ENCODE measurements around the gene HSD11B2. TPM values are rescaled to one million over a fixed set of nuclear protein-coding genes. Genes with fewer than 3 reads are reported as not detected.

HSD11B2 gene
- total RNA-seq, 1 donor from 2014 or later = 6.0 TPM

- TF ChIP-seq CTCF (IDR thresholded peaks at IDR 0.05; ENCODE audit: partially characterized antibody, unreplicated experiment) = no peak
- no peak for DNase-seq
- H3K4me1 Mint-ChIP-seq (ENCODE audit: low read depth, unreplicated experiment) = peaks cover 3% of the 10 kb centered on the region
- H3K36me3 Mint-ChIP-seq (ENCODE audit: unreplicated experiment) = no peaks in the 10 kb centered on the region
- no peak overlapping the region for H3K27ac Mint-ChIP-seq (ENCODE audit: unreplicated experiment)
- no peaks in the 10 kb centered on the region for H3K9me3 Mint-ChIP-seq (ENCODE audit: unreplicated experiment)
- peaks cover 2% of the 10 kb centered on the region for H3K27me3 Mint-ChIP-seq (ENCODE audit: unreplicated experiment)
- H3K4me3 Mint-ChIP-seq (ENCODE audit: unreplicated experiment) = no peak overlapping the region
Observed at GRCh38 chr16:67468731-67469130, 37.8 kb downstream of the HSD11B2 start.

- Mint-ChIP-seq H3K27ac (ENCODE audit: unreplicated experiment) (no peak overlapping the region), H3K4me1 (ENCODE audit: low read depth, unreplicated experiment) (peaks cover 3% of the 10 kb centered on the region), H3K36me3 (ENCODE audit: unreplicated experiment) (no peaks in the 10 kb centered on the region), H3K4me3 (ENCODE audit: unreplicated experiment) (no peak overlapping the region), H3K27me3 (ENCODE audit: unreplicated experiment) (peaks cover 2% of the 10 kb centered on the region), H3K9me3 (ENCODE audit: unreplicated experiment) (no peaks in the 10 kb centered on the region)
- DNase-seq = no peak
- TF ChIP-seq CTCF (IDR thresholded peaks at IDR 0.05; ENCODE audit: partially characterized antibody, unreplicated experiment) = no peak
Observed at GRCh38 chr16:67470359-67470758, 39.4 kb downstream of the HSD11B2 start.

- Mint-ChIP-seq H3K27ac (ENCODE audit: unreplicated experiment) (no peak overlapping the region), H3K4me3 (ENCODE audit: unreplicated experiment) (no peak overlapping the region), H3K9me3 (ENCODE audit: unreplicated experiment) (no peaks in the 10 kb centered on the region), H3K4me1 (ENCODE audit: low read depth, unreplicated experiment) (peaks cover 1% of the 10 kb centered on the region), H3K36me3 (ENCODE audit: unreplicated experiment) (no peaks in the 10 kb centered on the region), H3K27me3 (ENCODE audit: unreplicated experiment) (no peaks in the 10 kb centered on the region)
- no peak for TF ChIP-seq CTCF (IDR thresholded peaks at IDR 0.05; ENCODE audit: partially characterized antibody, unreplicated experiment)
- no peak for DNase-seq
Observed at GRCh38 chr16:67471758-67472384, 41.0 kb downstream of the HSD11B2 start.

GRCh38 chr16:67474551-67475455 is 43.9 kb downstream of the HSD11B2 start:
- Mint-ChIP-seq H3K36me3 (ENCODE audit: unreplicated experiment) (no peaks in the 10 kb centered on the region), H3K4me3 (ENCODE audit: unreplicated experiment) (no peak overlapping the region), H3K9me3 (ENCODE audit: unreplicated experiment) (no peaks in the 10 kb centered on the region), H3K27me3 (ENCODE audit: unreplicated experiment) (no peaks in the 10 kb centered on the region), H3K27ac (ENCODE audit: unreplicated experiment) (no peak overlapping the region), H3K4me1 (ENCODE audit: low read depth, unreplicated experiment) (peaks cover 5% of the 10 kb centered on the region)
- no peak for TF ChIP-seq CTCF (IDR thresholded peaks at IDR 0.05; ENCODE audit: partially characterized antibody, unreplicated experiment)
- DNase-seq = no peak

Measured in glutamatergic neuron (in vitro differentiated cells).